ENCODE data around the gene PEG3. TPM values are rescaled to one million over a fixed set of nuclear protein-coding genes. Genes with fewer than 3 reads are reported as not detected.

The PEG3 gene
- not detected for total RNA-seq
- total RNA-seq = 0.08 to 0.12 reads per million in 2 donors

- Mint-ChIP-seq H3K4me1 (no peaks in the 10 kb centered on the region), H3K36me3 (ENCODE audit: low read depth) (no peaks in the 10 kb centered on the region), H3K27me3 (peaks cover 4% of the 10 kb centered on the region), H3K27ac (no peak within 1 kb of the TSS), H3K4me3 (no peak within 1 kb of the TSS)
- DNase-seq (no peak), ATAC-seq (no peak)
- peaks cover 5% of the 10 kb centered on the region for H3K9me3 ChIP-seq (ENCODE audit: control insufficient read depth, low read length, poor library complexity, severe bottlenecking)
Measured at GRCh38 chr19:56840451-56841192, at the start of gene PEG3, which contains the start of gene ZIM2. Gene PEG3, minus strand, starts transcription at chr19:56840726. Its CDS starts 16,071 bp downstream, at chr19:56824655. Gene ZIM2, minus strand, starts transcription at chr19:56840726. Its CDS starts 16,449 bp downstream, at chr19:56824277.

GRCh38 chr19:56885173-56885985 lies 44.9 kb upstream of the PEG3 start:
- H3K9me3 ChIP-seq (ENCODE audit: control insufficient read depth, low read length, poor library complexity, severe bottlenecking) = no peaks in the 10 kb centered on the region
- Mint-ChIP-seq H3K27me3 (no peaks in the 10 kb centered on the region), H3K4me1 (no peaks in the 10 kb centered on the region), H3K4me3 (no peak overlapping the region), H3K27ac (no peak overlapping the region), H3K36me3 (ENCODE audit: low read depth) (no peaks in the 10 kb centered on the region)
- DNase-seq = no peak
- no peak for ATAC-seq

- H3K27me3 Mint-ChIP-seq = no peaks in the 10 kb centered on the region
- no peaks in the 10 kb centered on the region for H3K9me3 ChIP-seq (ENCODE audit: control insufficient read depth, low read length, poor library complexity, severe bottlenecking)
- H3K4me1 Mint-ChIP-seq = no peaks in the 10 kb centered on the region
- ATAC-seq = no peak
- H3K27ac Mint-ChIP-seq = no peak overlapping the region
- no peaks in the 10 kb centered on the region for H3K36me3 Mint-ChIP-seq (ENCODE audit: low read depth)
- DNase-seq = no peak
- H3K4me3 Mint-ChIP-seq = no peak overlapping the region
Measured at GRCh38 chr19:56884441-56884840, 43.9 kb upstream of the PEG3 start.

- no peak overlapping the region for H3K27ac Mint-ChIP-seq
- H3K4me1 Mint-ChIP-seq = no peaks in the 10 kb centered on the region
- ATAC-seq (no peak), DNase-seq (no peak)
- no peaks in the 10 kb centered on the region for H3K27me3 Mint-ChIP-seq
- no peaks in the 10 kb centered on the region for H3K9me3 ChIP-seq (ENCODE audit: control insufficient read depth, low read length, poor library complexity, severe bottlenecking)
- no peak overlapping the region for H3K4me3 Mint-ChIP-seq
- H3K36me3 Mint-ChIP-seq (ENCODE audit: low read depth) = no peaks in the 10 kb centered on the region
Measured at GRCh38 chr19:56880592-56881190, 40.2 kb upstream of the PEG3 start.

- ATAC-seq = no peak
- no peak for DNase-seq
- H3K4me3 Mint-ChIP-seq = no peak overlapping the region
- no peaks in the 10 kb centered on the region for H3K9me3 ChIP-seq (ENCODE audit: control insufficient read depth, low read length, poor library complexity, severe bottlenecking)
- H3K27me3 Mint-ChIP-seq = no peaks in the 10 kb centered on the region
- no peak overlapping the region for H3K27ac Mint-ChIP-seq
- no peaks in the 10 kb centered on the region for H3K4me1 Mint-ChIP-seq
- no peaks in the 10 kb centered on the region for H3K36me3 Mint-ChIP-seq (ENCODE audit: low read depth)
Measured at GRCh38 chr19:56877069-56877715, 36.7 kb upstream of the PEG3 start.

GRCh38 chr19:56875717-56876116 lies 35.2 kb upstream of the PEG3 start:
- no peaks in the 10 kb centered on the region for H3K9me3 ChIP-seq (ENCODE audit: control insufficient read depth, low read length, poor library complexity, severe bottlenecking)
- no peaks in the 10 kb centered on the region for H3K4me1 Mint-ChIP-seq
- H3K4me3 Mint-ChIP-seq = no peak overlapping the region
- DNase-seq = no peak
- H3K36me3 Mint-ChIP-seq (ENCODE audit: low read depth) = no peaks in the 10 kb centered on the region
- H3K27ac Mint-ChIP-seq = no peak overlapping the region
- no peak for ATAC-seq
- H3K27me3 Mint-ChIP-seq = no peaks in the 10 kb centered on the region

GRCh38 chr19:56874530-56874929 lies 34.0 kb upstream of the PEG3 start:
- Mint-ChIP-seq H3K4me1 (no peaks in the 10 kb centered on the region), H3K27ac (no peak overlapping the region), H3K36me3 (ENCODE audit: low read depth) (no peaks in the 10 kb centered on the region), H3K27me3 (no peaks in the 10 kb centered on the region), H3K4me3 (no peak overlapping the region)
- H3K9me3 ChIP-seq (ENCODE audit: control insufficient read depth, low read length, poor library complexity, severe bottlenecking) = no peaks in the 10 kb centered on the region
- ATAC-seq = no peak
- DNase-seq = no peak

- Mint-ChIP-seq H3K36me3 (ENCODE audit: low read depth) (no peaks in the 10 kb centered on the region), H3K4me3 (no peak overlapping the region), H3K27me3 (no peaks in the 10 kb centered on the region), H3K4me1 (no peaks in the 10 kb centered on the region), H3K27ac (no peak overlapping the region)
- no peak for DNase-seq
- no peaks in the 10 kb centered on the region for H3K9me3 ChIP-seq (ENCODE audit: control insufficient read depth, low read length, poor library complexity, severe bottlenecking)
- no peak for ATAC-seq
Measured at GRCh38 chr19:56873493-56873892, 33.0 kb upstream of the PEG3 start.

- no peaks in the 10 kb centered on the region for H3K4me1 Mint-ChIP-seq
- no peak overlapping the region for H3K27ac Mint-ChIP-seq
- H3K9me3 ChIP-seq (ENCODE audit: control insufficient read depth, low read length, poor library complexity, severe bottlenecking) = peaks cover 3% of the 10 kb centered on the region
- H3K36me3 Mint-ChIP-seq (ENCODE audit: low read depth) = no peaks in the 10 kb centered on the region
- no peak overlapping the region for H3K4me3 Mint-ChIP-seq
- no peak for ATAC-seq
- DNase-seq = no peak
- no peaks in the 10 kb centered on the region for H3K27me3 Mint-ChIP-seq
Measured at GRCh38 chr19:56869886-56870285, 29.4 kb upstream of the PEG3 start.

- Mint-ChIP-seq H3K27ac (no peak overlapping the region), H3K4me1 (no peaks in the 10 kb centered on the region), H3K36me3 (ENCODE audit: low read depth) (no peaks in the 10 kb centered on the region), H3K27me3 (no peaks in the 10 kb centered on the region), H3K4me3 (no peak overlapping the region)
- DNase-seq (no peak), ATAC-seq (no peak)
- peaks cover 3% of the 10 kb centered on the region for H3K9me3 ChIP-seq (ENCODE audit: control insufficient read depth, low read length, poor library complexity, severe bottlenecking)
Measured at GRCh38 chr19:56868446-56868845, 27.9 kb upstream of the PEG3 start.

- H3K27me3 Mint-ChIP-seq = no peaks in the 10 kb centered on the region
- DNase-seq = no peak
- no peaks in the 10 kb centered on the region for H3K36me3 Mint-ChIP-seq (ENCODE audit: low read depth)
- no peak for ATAC-seq
- no peak overlapping the region for H3K27ac Mint-ChIP-seq
- H3K4me3 Mint-ChIP-seq = no peak overlapping the region
- H3K4me1 Mint-ChIP-seq = no peaks in the 10 kb centered on the region
- H3K9me3 ChIP-seq (ENCODE audit: control insufficient read depth, low read length, poor library complexity, severe bottlenecking) = peaks cover 3% of the 10 kb centered on the region
Measured at GRCh38 chr19:56866538-56866937, 26.0 kb upstream of the PEG3 start.

- no peaks in the 10 kb centered on the region for H3K36me3 Mint-ChIP-seq (ENCODE audit: low read depth)
- H3K27me3 Mint-ChIP-seq = no peaks in the 10 kb centered on the region
- no peak overlapping the region for H3K4me3 Mint-ChIP-seq
- H3K9me3 ChIP-seq (ENCODE audit: control insufficient read depth, low read length, poor library complexity, severe bottlenecking) = peaks cover 3% of the 10 kb centered on the region
- ATAC-seq (no peak), DNase-seq (no peak)
- no peak overlapping the region for H3K27ac Mint-ChIP-seq
- H3K4me1 Mint-ChIP-seq = no peaks in the 10 kb centered on the region
Measured at GRCh38 chr19:56864443-56865125, 24.1 kb upstream of the PEG3 start.

All from T-helper 17 cell (primary cell).